ENCODE measurements around the gene SPATA21.

DNA sequence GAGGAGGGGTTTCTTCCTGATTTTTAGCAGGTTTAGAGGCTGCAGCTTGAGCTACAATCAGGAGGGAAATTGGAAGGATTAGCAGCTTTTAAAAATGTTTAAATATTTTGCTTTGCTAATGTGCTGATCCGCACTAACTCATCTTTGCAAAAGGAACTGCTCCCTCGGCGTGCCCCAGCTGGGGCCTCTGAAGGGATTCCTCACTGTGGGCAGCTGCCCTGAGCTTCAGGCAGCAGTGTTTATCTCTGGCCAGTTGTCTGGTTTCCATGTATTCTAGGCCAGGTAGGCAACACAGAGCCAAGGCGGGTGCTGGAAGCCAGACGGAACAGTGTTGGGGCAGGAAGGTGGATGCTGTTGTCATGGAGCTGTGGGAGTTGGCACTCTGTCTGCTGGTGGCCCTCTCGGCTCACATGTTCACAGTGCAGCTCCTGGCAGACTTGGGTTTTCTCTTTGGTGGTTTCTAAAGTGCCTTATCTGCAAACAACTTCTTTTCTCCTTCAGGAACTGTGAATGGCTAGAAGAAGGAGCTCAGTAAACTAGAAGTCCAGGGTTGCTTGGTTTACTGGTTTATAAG lies 22.2 kb upstream of the SPATA21 start:
- TF ChIP-seq, protein P1, sequence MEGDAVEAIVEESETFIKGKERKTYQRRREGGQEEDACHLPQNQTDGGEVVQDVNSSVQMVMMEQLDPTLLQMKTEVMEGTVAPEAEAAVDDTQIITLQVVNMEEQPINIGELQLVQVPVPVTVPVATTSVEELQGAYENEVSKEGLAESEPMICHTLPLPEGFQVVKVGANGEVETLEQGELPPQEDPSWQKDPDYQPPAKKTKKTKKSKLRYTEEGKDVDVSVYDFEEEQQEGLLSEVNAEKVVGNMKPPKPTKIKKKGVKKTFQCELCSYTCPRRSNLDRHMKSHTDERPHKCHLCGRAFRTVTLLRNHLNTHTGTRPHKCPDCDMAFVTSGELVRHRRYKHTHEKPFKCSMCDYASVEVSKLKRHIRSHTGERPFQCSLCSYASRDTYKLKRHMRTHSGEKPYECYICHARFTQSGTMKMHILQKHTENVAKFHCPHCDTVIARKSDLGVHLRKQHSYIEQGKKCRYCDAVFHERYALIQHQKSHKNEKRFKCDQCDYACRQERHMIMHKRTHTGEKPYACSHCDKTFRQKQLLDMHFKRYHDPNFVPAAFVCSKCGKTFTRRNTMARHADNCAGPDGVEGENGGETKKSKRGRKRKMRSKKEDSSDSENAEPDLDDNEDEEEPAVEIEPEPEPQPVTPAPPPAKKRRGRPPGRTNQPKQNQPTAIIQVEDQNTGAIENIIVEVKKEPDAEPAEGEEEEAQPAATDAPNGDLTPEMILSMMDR (IDR thresholded peaks at IDR 0.05; ENCODE audit: low read depth, low read length, missing input control), result no peak
- TF ChIP-seq, protein P2, sequence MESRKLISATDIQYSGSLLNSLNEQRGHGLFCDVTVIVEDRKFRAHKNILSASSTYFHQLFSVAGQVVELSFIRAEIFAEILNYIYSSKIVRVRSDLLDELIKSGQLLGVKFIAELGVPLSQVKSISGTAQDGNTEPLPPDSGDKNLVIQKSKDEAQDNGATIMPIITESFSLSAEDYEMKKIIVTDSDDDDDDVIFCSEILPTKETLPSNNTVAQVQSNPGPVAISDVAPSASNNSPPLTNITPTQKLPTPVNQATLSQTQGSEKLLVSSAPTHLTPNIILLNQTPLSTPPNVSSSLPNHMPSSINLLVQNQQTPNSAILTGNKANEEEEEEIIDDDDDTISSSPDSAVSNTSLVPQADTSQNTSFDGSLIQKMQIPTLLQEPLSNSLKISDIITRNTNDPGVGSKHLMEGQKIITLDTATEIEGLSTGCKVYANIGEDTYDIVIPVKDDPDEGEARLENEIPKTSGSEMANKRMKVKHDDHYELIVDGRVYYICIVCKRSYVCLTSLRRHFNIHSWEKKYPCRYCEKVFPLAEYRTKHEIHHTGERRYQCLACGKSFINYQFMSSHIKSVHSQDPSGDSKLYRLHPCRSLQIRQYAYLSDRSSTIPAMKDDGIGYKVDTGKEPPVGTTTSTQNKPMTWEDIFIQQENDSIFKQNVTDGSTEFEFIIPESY (IDR thresholded peaks at IDR 0.05), result no peak
- TF ChIP-seq, protein P3, sequence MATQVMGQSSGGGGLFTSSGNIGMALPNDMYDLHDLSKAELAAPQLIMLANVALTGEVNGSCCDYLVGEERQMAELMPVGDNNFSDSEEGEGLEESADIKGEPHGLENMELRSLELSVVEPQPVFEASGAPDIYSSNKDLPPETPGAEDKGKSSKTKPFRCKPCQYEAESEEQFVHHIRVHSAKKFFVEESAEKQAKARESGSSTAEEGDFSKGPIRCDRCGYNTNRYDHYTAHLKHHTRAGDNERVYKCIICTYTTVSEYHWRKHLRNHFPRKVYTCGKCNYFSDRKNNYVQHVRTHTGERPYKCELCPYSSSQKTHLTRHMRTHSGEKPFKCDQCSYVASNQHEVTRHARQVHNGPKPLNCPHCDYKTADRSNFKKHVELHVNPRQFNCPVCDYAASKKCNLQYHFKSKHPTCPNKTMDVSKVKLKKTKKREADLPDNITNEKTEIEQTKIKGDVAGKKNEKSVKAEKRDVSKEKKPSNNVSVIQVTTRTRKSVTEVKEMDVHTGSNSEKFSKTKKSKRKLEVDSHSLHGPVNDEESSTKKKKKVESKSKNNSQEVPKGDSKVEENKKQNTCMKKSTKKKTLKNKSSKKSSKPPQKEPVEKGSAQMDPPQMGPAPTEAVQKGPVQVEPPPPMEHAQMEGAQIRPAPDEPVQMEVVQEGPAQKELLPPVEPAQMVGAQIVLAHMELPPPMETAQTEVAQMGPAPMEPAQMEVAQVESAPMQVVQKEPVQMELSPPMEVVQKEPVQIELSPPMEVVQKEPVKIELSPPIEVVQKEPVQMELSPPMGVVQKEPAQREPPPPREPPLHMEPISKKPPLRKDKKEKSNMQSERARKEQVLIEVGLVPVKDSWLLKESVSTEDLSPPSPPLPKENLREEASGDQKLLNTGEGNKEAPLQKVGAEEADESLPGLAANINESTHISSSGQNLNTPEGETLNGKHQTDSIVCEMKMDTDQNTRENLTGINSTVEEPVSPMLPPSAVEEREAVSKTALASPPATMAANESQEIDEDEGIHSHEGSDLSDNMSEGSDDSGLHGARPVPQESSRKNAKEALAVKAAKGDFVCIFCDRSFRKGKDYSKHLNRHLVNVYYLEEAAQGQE (IDR thresholded peaks at IDR 0.05), result no peak
- TF ChIP-seq JUND (IDR thresholded peaks at IDR 0.05), result no peak
